Endothelial cell of umbilical vein (primary cell): Measurements from ENCODE around the gene PDE4B. TPM values are rescaled to one million over a fixed set of nuclear protein-coding genes. Genes with fewer than 3 reads are reported as not detected.

Experiments used
- BruUV-seq: library from RNA; stranded (reverse); fragments of 400-500 nt; replicated peaks from 2 replicates; lab custom pipeline; 2021; lab: Mats Ljungman, UMichigan
- CTCF ChIA-PET: fragments of 300-600, 350-600 bp; sonication (Branson Sonifier 250); formaldehyde crosslinking; loops from one replicate; lab custom pipeline; 2021; ENCODE audit warnings: antibody characterized with exemption, inconsistent platforms; lab: Charles Lee
- POLR2A ChIA-PET: fragments of 300-600, 350-600 bp; sonication (Branson Sonifier 250); formaldehyde crosslinking; loops from one replicate; lab custom pipeline; 2021; ENCODE audit warnings: antibody characterized with exemption, inconsistent platforms; lab: Charles Lee
- DNase-seq: peaks from one replicate; pipeline ENCODE4 v3.0.0-alpha.2; 2011; ENCODE audit warnings: low read depth, low spot score
- FAIRE-seq: peaks from 2 replicates; lab custom pipeline; 2011; peaks lifted over from hg19 to GRCh38; lab: Jason Lieb, UNC
- H2AFZ ChIP-seq: 2 replicates; pipeline ENCODE4 v1.6.0; 2012; ENCODE audit warnings: low read depth, low read length, control low read depth, inconsistent platforms
- H3K27ac ChIP-seq: 2 replicates; pipeline ENCODE4 v1.5.1; 2011; ENCODE audit warnings: low read depth, mild to moderate bottlenecking, control low read depth, low read length, moderate library complexity; ENCODE audit not compliant: insufficient read depth
- H3K27me3 ChIP-seq, 2 experiments: 2 replicates each; pipeline versions ENCODE4 v1.6.0 to v1.6.1; 2011; ENCODE audit warnings: low read length in 2 of 2, mixed read lengths in 1 of 2; ENCODE audit not compliant: control insufficient read depth in 2 of 2, insufficient read depth in 2 of 2
- H3K36me3 ChIP-seq, 2 experiments: 2 replicates in 1 of 2; 3 replicates in 1 of 2; pipeline ENCODE4 v1.5.1; 2011; ENCODE audit warnings: low read length in 2 of 2, mild to moderate bottlenecking in 1 of 2, moderate library complexity in 1 of 2; ENCODE audit not compliant: control insufficient read depth in 2 of 2, insufficient read depth in 2 of 2; ENCODE audit errors: extremely low read depth in 1 of 2
- H3K4me1 ChIP-seq: 3 replicates; pipeline ENCODE4 v1.5.1; 2011; ENCODE audit warnings: mild to moderate bottlenecking, low read length; ENCODE audit not compliant: control insufficient read depth, insufficient read depth; ENCODE audit errors: extremely low read depth
- H3K4me2 ChIP-seq: 2 replicates; pipeline ENCODE4 v1.6.1; 2011; ENCODE audit warnings: low read length, control low read depth, mixed read lengths; ENCODE audit not compliant: insufficient read depth
- H3K4me3 ChIP-seq, 3 experiments: fragments of 200-600 bp in 1 of 3; sonication (generic), shearing (Covaris generic) in 1 of 3; replicated peaks in 1 of 3; 2 replicates each; pipeline ENCODE4 v1.5.1; 2011 to 2016; ENCODE audit warnings: control low read depth in 3 of 3, low read length in 3 of 3, mild to moderate bottlenecking in 2 of 3, inconsistent platforms in 1 of 3, low read depth in 1 of 3, moderate library complexity in 1 of 3; ENCODE audit not compliant: insufficient read depth in 1 of 3
- H3K79me2 ChIP-seq: 2 replicates; pipeline ENCODE4 v1.6.0; 2012; ENCODE audit warnings: low read length, inconsistent platforms; ENCODE audit not compliant: control insufficient read depth, insufficient read depth
- H3K9ac ChIP-seq: replicated peaks from 2 replicates; pipeline ENCODE3; 2011; ENCODE audit warnings: low read length, control low read depth; ENCODE audit not compliant: insufficient read depth; ENCODE audit errors: extremely low read depth
- H3K9me1 ChIP-seq: replicated peaks from 3 replicates; pipeline ENCODE4 v1.6.0; 2011; ENCODE audit warnings: mild to moderate bottlenecking, low read length; ENCODE audit not compliant: control insufficient read depth, insufficient read depth; ENCODE audit errors: extremely low read depth
- H3K9me3 ChIP-seq: replicated peaks from 2 replicates; pipeline ENCODE4 v1.5.1; 2012; ENCODE audit warnings: low read length, inconsistent platforms; ENCODE audit not compliant: control insufficient read depth, insufficient read depth
- H4K20me1 ChIP-seq: replicated peaks from 2 replicates; pipeline ENCODE3; 2011; ENCODE audit warnings: mild to moderate bottlenecking, low read length; ENCODE audit not compliant: control insufficient read depth, insufficient read depth; ENCODE audit errors: extremely low read depth
- CTCF ChIP-seq, 2 donors: IDR thresholded peaks; 1 replicate in 1 of 2; 2 replicates in 1 of 2; pipeline ENCODE4 v1.5.1; 2011; ENCODE audit warnings: low read length in 2 of 2, mild to moderate bottlenecking in 2 of 2, moderate library complexity in 2 of 2, control low read depth in 1 of 2, inconsistent platforms in 1 of 2, low read depth in 1 of 2; ENCODE audit not compliant: insufficient read depth in 1 of 2; ENCODE audit errors: extremely low read depth in 1 of 2
- EZH2 ChIP-seq: IDR thresholded peaks from 2 replicates; pipeline ENCODE4 v1.6.1; 2012; ENCODE audit warnings: borderline replicate concordance, low read depth, mild to moderate bottlenecking, moderate library complexity, low read length, inconsistent platforms; ENCODE audit not compliant: severe bottlenecking
- FOS ChIP-seq: IDR thresholded peaks from 2 replicates; pipeline ENCODE4 v1.6.1; 2011; ENCODE audit warnings: mild to moderate bottlenecking, low read length, moderate library complexity, borderline replicate concordance; ENCODE audit not compliant: insufficient read depth
- GATA2 ChIP-seq: IDR thresholded peaks from 2 replicates; pipeline ENCODE4 v1.7.0; 2011; ENCODE audit warnings: low read depth, mild to moderate bottlenecking, moderate library complexity, mixed read lengths, low read length; ENCODE audit not compliant: insufficient read length, insufficient read depth
- JUN ChIP-seq: IDR thresholded peaks from 2 replicates; pipeline ENCODE4 v1.6.1; 2011; ENCODE audit warnings: borderline replicate concordance, low read depth; ENCODE audit not compliant: insufficient read length, insufficient read depth
- MAX ChIP-seq: IDR thresholded peaks from 2 replicates; pipeline ENCODE4 v1.6.1; 2011; ENCODE audit not compliant: insufficient read depth, insufficient read length
- MYC ChIP-seq: IDR thresholded peaks from one replicate; pipeline ENCODE4 v1.6.1; 2011; ENCODE audit warnings: mild to moderate bottlenecking, low read depth, low read length
- POLR2A ChIP-seq: IDR thresholded peaks from 2 replicates; pipeline ENCODE4 v1.6.1; 2012; ENCODE audit warnings: low read depth, mild to moderate bottlenecking, control low read depth, low read length
- POLR2AphosphoS5 ChIP-seq: IDR thresholded peaks from 2 replicates; pipeline ENCODE4 v1.6.1; 2012; ENCODE audit warnings: low read depth, mild to moderate bottlenecking, control low read depth, low read length, moderate library complexity; ENCODE audit not compliant: insufficient read depth
- dilution Hi-C: fragments of 300-500 bp; cut with MboI; formaldehyde crosslinking; loops from one replicate; pipeline ENCODE4 v1.15.0; 2019; ENCODE audit warnings: low sequenced_read_pairs; ENCODE audit not compliant: extremely low pct_ligation_motif_present
- intact Hi-C: fragments of 100-400 bp; cut with micrococcal nuclease; formaldehyde crosslinking; loops from one replicate; pipeline ENCODE4 v1.10.0; 2022
- polyA plus RNA-seq, 4 experiments: library from polyadenylated mRNA; depleted of rRNA in 3 of 4; stranded (reverse) in 3 of 4; unstranded in 1 of 4; fragments of >200 nt; gene quantifications; 2 replicates each; pipeline versions ENCODE4 v1.2.1 to v1.2.3, GENCODE V29; 2011 to 2012; ENCODE audit warnings: missing spikeins in 1 of 4
- total RNA-seq: library from RNA; stranded (reverse); gene quantifications from 2 replicates; pipeline ENCODE4 v1.2.3, GENCODE V29; 2021

The PDE4B gene
- total and polyA plus RNA-seq, 2 donors (not counting 3 experiments of a cell fraction or from before 2014, with no cell fraction given): 63.5 to 69.8 TPM

GRCh38 chr1:66323958-66324625, 531.4 kb downstream of the PDE4B start:
- dilution Hi-C loops (no loop called here), intact Hi-C loops (no loop called here)
- no TSS peak for BruUV-seq
- Histone ChIP-seq H3K4me1 (no peaks in the 10 kb centered on the region), H3K9me1 (no peaks in the 10 kb centered on the region), H3K27ac (no peak overlapping the region), H4K20me1 (no peaks in the 10 kb centered on the region), H3K9me3 (no peaks in the 10 kb centered on the region), H3K79me2 (no peaks in the 10 kb centered on the region), H3K9ac (no peak overlapping the region), H3K36me3 (no peaks in the 10 kb centered on the region), H2AFZ (no peak overlapping the region), H3K4me3 (no peak overlapping the region), H3K27me3 (no peaks in the 10 kb centered on the region), H3K4me2 (no peak overlapping the region)
- TF ChIP-seq JUN (no peak), GATA2 (no peak), CTCF (IDR thresholded peaks at IDR 0.05; ENCODE audit: extremely low read depth in 1 of 2, insufficient read depth in 1 of 2, low read depth in 1 of 2, low read length in 2 of 2) (no peak), FOS (no peak), POLR2A (no peak), MAX (no peak), EZH2 (no peak), POLR2AphosphoS5 (no peak), MYC (no peak)
- ChIA-PET CTCF (no interaction called here), POLR2A (no interaction called here)
- no peak for DNase-seq
- FAIRE-seq: no peak
